H9 (cell line): ENCODE data around the gene DFFB. TPM values are rescaled to one million over a fixed set of nuclear protein-coding genes. Genes with fewer than 3 reads are reported as not detected.
A peak's percentile ranks its signal among the peaks of the same experiment; 100 is the strongest.

ENCODE experiments used
- DNase-seq: peaks from one replicate; pipeline ENCODE4 v3.0.0-alpha.2; 2017
- H2AFZ ChIP-seq: one replicate; pipeline ENCODE4 v1.6.1; 2013; ENCODE audit warnings: mild to moderate bottlenecking, low read length, control low read depth, moderate library complexity
- H2AK5ac ChIP-seq: 2 replicates; pipeline ENCODE4 v1.6.1; 2013; ENCODE audit warnings: low read length, control low read depth, mixed read lengths; ENCODE audit not compliant: insufficient read length
- H2BK120ac ChIP-seq: one replicate; pipeline ENCODE4 v1.6.1; 2013; ENCODE audit warnings: low read depth, mild to moderate bottlenecking, low read length, control low read depth, inconsistent platforms; ENCODE audit not compliant: poor library complexity, severe bottlenecking
- H2BK12ac ChIP-seq: 2 replicates; pipeline ENCODE4 v1.6.1; 2013; ENCODE audit warnings: low read length, control low read depth, mixed read lengths, low read depth; ENCODE audit not compliant: insufficient read length
- H2BK15ac ChIP-seq: 2 replicates; pipeline ENCODE4 v1.6.1; 2013; ENCODE audit warnings: low read depth, low read length, control low read depth
- H2BK20ac ChIP-seq: one replicate; pipeline ENCODE4 v1.6.1; 2013; ENCODE audit warnings: low read depth, mild to moderate bottlenecking, low read length, control low read depth, inconsistent platforms; ENCODE audit not compliant: poor library complexity, severe bottlenecking
- H2BK5ac ChIP-seq: 2 replicates; pipeline ENCODE4 v1.6.1; 2013; ENCODE audit warnings: low read length, control low read depth, mixed read lengths; ENCODE audit not compliant: insufficient read length
- H3K14ac ChIP-seq: 2 replicates; pipeline ENCODE4 v1.6.1; 2013; ENCODE audit warnings: low read length, control low read depth; ENCODE audit not compliant: insufficient read depth
- H3K18ac ChIP-seq: 2 replicates; pipeline ENCODE4 v1.6.1; 2013; ENCODE audit warnings: low read depth, mild to moderate bottlenecking, mixed read lengths, low read length, control low read depth; ENCODE audit not compliant: insufficient read length
- H3K23ac ChIP-seq: 2 replicates; pipeline ENCODE4 v1.6.1; 2013; ENCODE audit warnings: low read length, control low read depth, mixed read lengths, low read depth; ENCODE audit not compliant: insufficient read length
- H3K23me2 ChIP-seq: 2 replicates; pipeline ENCODE4 v1.6.1; 2013; ENCODE audit warnings: low read depth, mild to moderate bottlenecking, mixed read lengths, low read length, control low read depth; ENCODE audit not compliant: insufficient read length, poor library complexity, severe bottlenecking
- H3K27ac ChIP-seq: 2 replicates; pipeline ENCODE4 v1.5.1; 2013; ENCODE audit warnings: low read length, control low read depth, mixed read lengths, low read depth; ENCODE audit not compliant: insufficient read length
- H3K27me3 ChIP-seq: 2 replicates; pipeline ENCODE4 v1.6.1; 2013; ENCODE audit warnings: low read length, control low read depth, inconsistent platforms; ENCODE audit not compliant: insufficient read depth
- H3K4ac ChIP-seq: 2 replicates; pipeline ENCODE4 v1.6.1; 2013; ENCODE audit warnings: low read depth, mild to moderate bottlenecking, control low read depth, inconsistent platforms, low read length, moderate library complexity
- H3K4me1 ChIP-seq: 2 replicates; pipeline ENCODE4 v1.6.1; 2013; ENCODE audit warnings: low read length, control low read depth, inconsistent platforms; ENCODE audit not compliant: insufficient read depth
- H3K4me2 ChIP-seq: 2 replicates; pipeline ENCODE4 v1.6.1; 2013; ENCODE audit warnings: low read length, control low read depth, mixed read lengths; ENCODE audit not compliant: insufficient read length, insufficient read depth
- H3K56ac ChIP-seq: 2 replicates; pipeline ENCODE4 v1.6.1; 2013; ENCODE audit warnings: low read depth, mild to moderate bottlenecking, mixed read lengths, low read length, control low read depth; ENCODE audit not compliant: insufficient read length
- H3K79me1 ChIP-seq: 2 replicates; pipeline ENCODE4 v1.6.1; 2013; ENCODE audit warnings: low read depth, mild to moderate bottlenecking, moderate library complexity, low read length, control low read depth, inconsistent platforms; ENCODE audit not compliant: insufficient read depth, poor library complexity, severe bottlenecking
- H3K79me2 ChIP-seq: 2 replicates; pipeline ENCODE4 v1.6.1; 2013; ENCODE audit warnings: low read length, control low read depth, inconsistent platforms; ENCODE audit not compliant: insufficient read depth
- H3K9ac ChIP-seq: 2 replicates; pipeline ENCODE4 v1.6.1; 2013; ENCODE audit warnings: low read length, control low read depth, mixed read lengths; ENCODE audit not compliant: insufficient read length; ENCODE audit errors: extremely low read depth
- H3K9me3 ChIP-seq: one replicate; pipeline ENCODE4 v1.6.1; 2013; ENCODE audit warnings: low read depth, low read length, inconsistent platforms; ENCODE audit not compliant: control insufficient read depth
- H3T11ph ChIP-seq: one replicate; pipeline ENCODE4 v1.6.1; 2013; ENCODE audit warnings: mild to moderate bottlenecking, low read length, control low read depth, inconsistent platforms
- H4K20me1 ChIP-seq: one replicate; pipeline ENCODE4 v1.6.1; 2013; ENCODE audit not compliant: control insufficient read depth, insufficient read length, insufficient read depth
- H4K5ac ChIP-seq: 2 replicates; pipeline ENCODE4 v1.6.1; 2013; ENCODE audit warnings: low read depth, mild to moderate bottlenecking, mixed read lengths, low read length, control low read depth; ENCODE audit not compliant: insufficient read length
- H4K8ac ChIP-seq: replicated peaks from 2 replicates; pipeline ENCODE4 v1.6.1; 2013; ENCODE audit warnings: low read length, control low read depth, mixed read lengths, low read depth; ENCODE audit not compliant: insufficient read length
- H4K91ac ChIP-seq: 2 replicates; pipeline ENCODE4 v1.6.1; 2013; ENCODE audit warnings: low read depth, mild to moderate bottlenecking, moderate library complexity, mixed read lengths, low read length, control low read depth; ENCODE audit not compliant: insufficient read length
- H3K27ac Mint-ChIP-seq, 3 experiments: 2 replicates in 2 of 3; 3 replicates in 1 of 3; pipeline ENCODE4 v1.8.0; 2020 to 2021; ENCODE audit warnings: mixed read lengths in 3 of 3, mild to moderate bottlenecking in 1 of 3, moderate library complexity in 1 of 3
- H3K27me3 Mint-ChIP-seq: 2 replicates; pipeline ENCODE4 v1.8.0; 2021; ENCODE audit warnings: low read depth, mild to moderate bottlenecking, moderate library complexity, mixed read lengths
- H3K36me3 Mint-ChIP-seq, 3 experiments: 2 replicates in 2 of 3; 3 replicates in 1 of 3; pipeline ENCODE4 v1.8.0; 2020 to 2021; ENCODE audit warnings: low read depth in 3 of 3, mixed read lengths in 3 of 3; ENCODE audit not compliant: insufficient read depth in 1 of 3
- H3K4me1 Mint-ChIP-seq, 2 experiments: 2 replicates each; pipeline ENCODE4 v1.8.0; 2020; ENCODE audit warnings: mixed read lengths in 2 of 2
- H3K4me3 Mint-ChIP-seq, 2 experiments: 2 replicates in 1 of 2; 3 replicates in 1 of 2; pipeline ENCODE4 v1.8.0; 2020 to 2021; ENCODE audit warnings: mild to moderate bottlenecking in 2 of 2, mixed read lengths in 2 of 2, moderate library complexity in 1 of 2
- H3K9me3 Mint-ChIP-seq, 2 experiments: 2 replicates in 1 of 2; 3 replicates in 1 of 2; pipeline ENCODE4 v1.8.0; 2020; ENCODE audit warnings: mild to moderate bottlenecking in 2 of 2, mixed read lengths in 2 of 2, moderate library complexity in 1 of 2
- CTCF ChIP-seq: fragments of 200-600 bp; sonication (generic); conservative IDR thresholded peaks from 3 replicates; pipeline ENCODE4 v1.8.0; 2021; ENCODE audit warnings: antibody characterized with exemption, mild to moderate bottlenecking
- WGBS: extraction: QIAGEN DNeasy Blood & Tissue Kit; methylation state at CpG from one replicate; pipeline ENCODE4 v1.1.7; 2013; ENCODE audit warnings: missing lambda C conversion rate, low lambda C conversion rate, mixed read lengths; ENCODE audit not compliant: insufficient read length; ENCODE audit errors: extremely low coverage; 5-methylcytosine and 5-hydroxymethylcytosine counted together
- total RNA-seq: library from RNA; stranded (reverse); gene quantifications from 2 replicates; pipeline ENCODE4 v1.2.1, GENCODE V29; 2021

DFFB gene
- total RNA-seq, 1 experiment from 2014 or later, result 9.7 TPM

- Histone ChIP-seq H3K4ac (no peak overlapping the region), H2AFZ (no peak overlapping the region), H2AK5ac (no peak overlapping the region), H2BK20ac (no peak overlapping the region), H3K9ac (no peak overlapping the region), H4K91ac (no peak overlapping the region), H3K4me1 (no peaks in the 10 kb centered on the region), H3K18ac (no peak overlapping the region), H4K5ac (no peak overlapping the region), H3T11ph (no peak overlapping the region), H3K4me2 (no peak overlapping the region), H3K56ac (no peak overlapping the region), H3K23me2 (no peaks in the 10 kb centered on the region), H3K9me3 (no peaks in the 10 kb centered on the region), H3K79me1 (peaks cover 4% of the 10 kb centered on the region), H4K20me1 (no peaks in the 10 kb centered on the region), H2BK120ac (no peak overlapping the region), H4K8ac (no peak overlapping the region), H2BK5ac (no peak overlapping the region), H3K79me2 (peaks cover 4% of the 10 kb centered on the region; the same call in 1 of the 2 replicates), H3K14ac (no peak overlapping the region), H3K27me3 (no peaks in the 10 kb centered on the region), H3K27ac (no peak overlapping the region), H2BK15ac (peak overlapping the region; percentile 12; the same call in 1 of the 2 replicates), H3K23ac (no peak overlapping the region), H2BK12ac (no peak overlapping the region)
- no peak overlapping the region for H3K4me3 Mint-ChIP-seq
- WGBS, result no CpG with 5 or more reads among the region's 14 CpGs
- DNase-seq, result no peak
- peaks cover 23 to 44% (median 40%) of the 10 kb centered on the region in 3 experiments; a peak in 6 of 7 replicates for H3K36me3 Mint-ChIP-seq
- no peaks in the 10 kb centered on the region; the same call in 1 of the 2 replicates for H3K27me3 Mint-ChIP-seq
- no peak for TF ChIP-seq CTCF
- no peak overlapping the region for H3K27ac Mint-ChIP-seq
- no peaks in the 10 kb centered on the region for H3K4me1 Mint-ChIP-seq
- H3K9me3 Mint-ChIP-seq, result peaks cover 0 to 1% of the 10 kb centered on the region in 2 experiments; a peak in 1 of 5 replicates
These were observed 32.7 kb downstream of the DFFB start for GRCh38 chr1:3889936-3890335.
